22Rv1 (cell line): ENCODE measurements around the gene UBE2Q1.

ENCODE experiments used
- H3K27ac ChIP-seq: fragments of 450-650 bp; 2 replicates; pipeline ENCODE4 v1.5.1; 2017
- CTCF ChIP-seq: fragments of 450-650 bp; IDR thresholded peaks from 2 replicates; pipeline ENCODE4 v1.5.1; 2017; ENCODE audit warnings: mild to moderate bottlenecking
- ZFX ChIP-seq: fragments of 450-650 bp; IDR thresholded peaks from 2 replicates; pipeline ENCODE4 v1.6.1; 2017; ENCODE audit warnings: antibody characterized with exemption, borderline replicate concordance

Gene UBE2Q1

GRCh38 chr1:154502066-154502743, 56.3 kb downstream of the UBE2Q1 start, which contains the start of the genes SHE and TDRD10:
Gene SHE (minus strand): TSS chr1:154502412. CDS start chr1:154502026, 386 bp downstream.
Gene TDRD10 (plus strand): TSS chr1:154502219. CDS start chr1:154506904, 4,685 bp downstream.
- TF ChIP-seq ZFX (no peak), CTCF (no peak)
- H3K27ac ChIP-seq: no peak within 1 kb of the TSS

DNA sequence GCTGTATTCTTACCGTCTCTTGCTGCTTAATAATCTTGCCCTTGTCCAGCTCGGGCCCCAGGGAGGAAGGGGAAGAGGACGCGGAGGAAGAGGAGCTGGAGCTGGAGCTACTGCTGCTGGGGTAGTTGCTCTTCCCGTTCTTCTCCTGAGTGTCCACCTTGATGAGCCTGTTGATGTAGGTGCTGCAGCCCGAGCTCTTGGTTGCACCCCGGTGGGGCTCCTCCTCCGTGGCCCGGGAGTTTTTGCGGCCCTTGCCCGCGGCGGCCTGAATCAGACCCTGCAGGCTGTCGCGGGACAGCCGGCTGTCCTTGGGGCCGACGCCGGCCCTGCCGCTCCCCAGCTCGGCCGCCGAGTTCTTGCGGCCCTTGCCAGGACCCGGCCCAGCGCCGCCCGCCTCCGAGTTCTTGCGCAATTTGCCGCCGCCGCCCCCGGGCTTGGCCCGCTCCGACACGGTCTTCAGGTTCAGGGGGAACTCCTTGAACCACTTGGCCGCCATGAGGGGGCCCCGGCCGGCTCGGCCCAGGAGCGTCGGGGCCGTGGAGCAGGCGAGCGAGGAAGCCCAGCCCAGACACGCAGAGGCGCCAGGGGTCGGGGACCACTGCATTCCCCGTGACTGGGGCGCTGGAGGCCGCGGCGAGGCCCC, 56.9 kb downstream of the UBE2Q1 start:
- TF ChIP-seq CTCF: no peak
- TF ChIP-seq ZFX: no peak
- H3K27ac ChIP-seq: no peak overlapping the region

GRCh38 chr1:154500533-154500932, 57.9 kb downstream of the UBE2Q1 start:
- H3K27ac ChIP-seq: no peak overlapping the region
- TF ChIP-seq CTCF (no peak), ZFX (no peak)

GRCh38 chr1:154499446-154499845, 59.0 kb downstream of the UBE2Q1 start:
- TF ChIP-seq ZFX (no peak), CTCF (no peak)
- H3K27ac ChIP-seq: no peak overlapping the region
